ENCODE measurements around the gene LRPAP1. TPM values are rescaled to one million over a fixed set of nuclear protein-coding genes. Genes with fewer than 3 reads are reported as not detected.

LRPAP1 gene
- total RNA-seq, 6 experiments from 2014 or later, result 130 to 175 (median 161) TPM

GRCh38 chr4:3527914-3528876 is 4.0 kb downstream of the LRPAP1 start:
- DNase-seq, result no peak
- no peak for TF ChIP-seq CTCF (IDR thresholded peaks at IDR 0.05)
- Mint-ChIP-seq H3K27me3 (ENCODE audit: insufficient read depth) (no peaks in the 10 kb centered on the region; the same call in none of the 2 replicates), H3K4me1 (ENCODE audit: low read depth) (peaks cover 11% of the 10 kb centered on the region), H3K36me3 (ENCODE audit: low read depth) (no peaks in the 10 kb centered on the region), H3K4me3 (no peak overlapping the region), H3K27ac (no peak overlapping the region), H3K9me3 (no peaks in the 10 kb centered on the region)

- Mint-ChIP-seq H3K27ac (no peak overlapping the region), H3K4me3 (no peak overlapping the region), H3K4me1 (ENCODE audit: low read depth) (peaks cover 11% of the 10 kb centered on the region), H3K36me3 (ENCODE audit: low read depth) (no peaks in the 10 kb centered on the region), H3K27me3 (ENCODE audit: insufficient read depth) (no peaks in the 10 kb centered on the region; the same call in none of the 2 replicates), H3K9me3 (no peaks in the 10 kb centered on the region)
- TF ChIP-seq CTCF (IDR thresholded peaks at IDR 0.05), result no peak
- no peak for DNase-seq
Observed at GRCh38 chr4:3527101-3527913, 4.9 kb downstream of the LRPAP1 start.

- no peak for DNase-seq
- no peak overlapping the region for H3K27ac Mint-ChIP-seq
- H3K4me1 Mint-ChIP-seq (ENCODE audit: low read depth), result peaks cover 8% of the 10 kb centered on the region
- H3K36me3 Mint-ChIP-seq (ENCODE audit: low read depth), result no peaks in the 10 kb centered on the region
- no peaks in the 10 kb centered on the region for H3K9me3 Mint-ChIP-seq
- H3K27me3 Mint-ChIP-seq (ENCODE audit: insufficient read depth), result no peaks in the 10 kb centered on the region; the same call in 1 of the 2 replicates
- no peak for TF ChIP-seq CTCF (IDR thresholded peaks at IDR 0.05)
- H3K4me3 Mint-ChIP-seq, result no peak overlapping the region
Observed at GRCh38 chr4:3526456-3526855, 5.8 kb downstream of the LRPAP1 start.

- no peaks in the 10 kb centered on the region for H3K27me3 Mint-ChIP-seq (ENCODE audit: insufficient read depth)
- H3K4me3 Mint-ChIP-seq, result no peak overlapping the region
- no peak overlapping the region for H3K27ac Mint-ChIP-seq
- H3K9me3 Mint-ChIP-seq, result no peaks in the 10 kb centered on the region
- no peak for DNase-seq
- no peaks in the 10 kb centered on the region for H3K36me3 Mint-ChIP-seq (ENCODE audit: low read depth)
- H3K4me1 Mint-ChIP-seq (ENCODE audit: low read depth), result peaks cover under 1% of the 10 kb centered on the region
- TF ChIP-seq CTCF (IDR thresholded peaks at IDR 0.05), result no peak
Observed at GRCh38 chr4:3525532-3526430, 6.4 kb downstream of the LRPAP1 start.

GRCh38 chr4:3524920-3525319 is 7.3 kb downstream of the LRPAP1 start:
- H3K4me1 Mint-ChIP-seq (ENCODE audit: low read depth), result no peaks in the 10 kb centered on the region
- TF ChIP-seq CTCF (IDR thresholded peaks at IDR 0.05), result no peak
- H3K27me3 Mint-ChIP-seq (ENCODE audit: insufficient read depth), result no peaks in the 10 kb centered on the region
- no peak overlapping the region for H3K4me3 Mint-ChIP-seq
- no peaks in the 10 kb centered on the region for H3K36me3 Mint-ChIP-seq (ENCODE audit: low read depth)
- DNase-seq, result no peak
- no peak overlapping the region for H3K27ac Mint-ChIP-seq
- H3K9me3 Mint-ChIP-seq, result no peaks in the 10 kb centered on the region

All from HFFc6 (cell line).